Measurements from ENCODE around the gene PRKN.

Gene PRKN

DNA sequence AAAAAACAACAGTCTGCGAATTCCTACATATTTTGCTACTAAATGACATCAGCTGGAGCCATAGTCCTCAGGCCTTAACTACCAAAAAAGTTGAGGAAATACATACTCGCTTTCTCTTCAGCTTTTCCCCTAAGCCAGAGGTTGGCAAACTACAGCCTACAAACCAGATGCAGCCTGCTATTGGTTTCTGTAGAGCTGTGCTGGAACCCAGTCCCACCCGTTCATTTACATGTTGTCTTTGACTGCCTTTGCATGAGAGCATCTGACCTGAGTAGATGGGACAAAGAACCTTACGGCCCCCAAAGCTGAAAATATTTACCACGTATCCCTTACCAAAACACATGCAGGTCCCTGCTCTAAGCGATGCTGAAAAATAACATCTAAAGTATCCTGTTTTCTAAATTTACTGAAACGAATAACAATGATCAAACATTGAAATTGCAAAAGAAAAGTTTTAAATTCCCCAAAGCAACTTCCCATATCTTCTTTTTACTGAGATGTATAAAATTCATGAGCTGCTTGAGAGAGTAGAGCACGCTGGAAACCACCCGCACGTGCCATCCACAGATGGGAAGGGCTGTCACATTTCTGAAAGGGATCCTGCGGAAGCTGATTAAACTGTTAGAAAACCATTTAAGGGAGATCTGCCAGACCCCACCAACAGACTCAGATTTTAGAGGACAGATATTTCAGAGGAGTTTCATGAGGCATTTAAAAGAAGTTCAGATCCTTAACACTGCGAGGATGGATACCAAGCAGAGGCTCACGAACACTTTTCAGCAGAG is 124.1 kb downstream of the PRKN start:
- DNase-seq (ENCODE audit: insufficient read length, low spot score) (no peak), FAIRE-seq (no peak)
- TF ChIP-seq POLR2A (IDR thresholded peaks at IDR 0.05; ENCODE audit: low read depth, low read length) = no peak

DNA sequence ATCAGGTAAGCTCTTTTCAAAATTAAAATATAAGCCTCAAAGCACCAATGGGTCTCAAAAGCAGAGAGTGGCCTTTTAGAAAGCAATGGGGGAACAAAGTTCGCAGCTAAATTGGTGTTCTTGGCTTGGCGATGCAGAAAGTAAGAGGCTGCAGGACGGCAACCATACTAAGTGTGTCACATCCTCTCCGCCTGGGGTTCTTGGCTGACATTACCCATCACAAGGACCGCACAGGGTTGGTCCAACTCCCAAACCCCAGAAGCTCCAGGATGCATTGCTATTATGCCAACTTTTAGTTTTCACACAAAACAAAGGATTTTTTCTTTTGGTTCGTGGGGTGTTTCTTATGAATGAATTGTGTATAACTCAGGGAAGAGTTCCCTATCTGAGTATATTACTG is 124.8 kb downstream of the PRKN start:
- TF ChIP-seq POLR2A (IDR thresholded peaks at IDR 0.05; ENCODE audit: low read depth, low read length) = no peak
- FAIRE-seq = no peak
- DNase-seq (ENCODE audit: insufficient read length, low spot score) = no peak

DNA sequence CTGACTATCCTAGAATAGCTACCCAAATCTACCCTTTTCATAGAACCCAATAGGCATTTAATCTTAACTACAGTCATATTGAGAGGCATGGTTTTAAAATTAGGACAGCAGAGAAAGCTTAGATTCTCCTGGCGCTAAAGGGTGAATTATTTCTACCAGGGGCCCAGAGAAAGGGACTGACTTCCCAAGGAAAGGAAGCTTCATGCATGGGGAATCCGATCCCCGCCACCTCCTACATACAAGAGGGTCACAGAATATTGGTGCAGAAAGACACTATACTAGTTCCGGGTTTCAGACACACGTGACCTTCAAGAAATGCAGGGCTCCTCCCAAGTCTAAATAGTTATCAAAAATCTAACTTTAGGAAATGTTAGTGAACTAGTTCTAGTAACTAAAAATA is 130.9 kb downstream of the PRKN start:
- FAIRE-seq = no peak
- DNase-seq (ENCODE audit: insufficient read length, low spot score) = no peak
- no peak for TF ChIP-seq POLR2A (IDR thresholded peaks at IDR 0.05; ENCODE audit: low read depth, low read length)

DNA sequence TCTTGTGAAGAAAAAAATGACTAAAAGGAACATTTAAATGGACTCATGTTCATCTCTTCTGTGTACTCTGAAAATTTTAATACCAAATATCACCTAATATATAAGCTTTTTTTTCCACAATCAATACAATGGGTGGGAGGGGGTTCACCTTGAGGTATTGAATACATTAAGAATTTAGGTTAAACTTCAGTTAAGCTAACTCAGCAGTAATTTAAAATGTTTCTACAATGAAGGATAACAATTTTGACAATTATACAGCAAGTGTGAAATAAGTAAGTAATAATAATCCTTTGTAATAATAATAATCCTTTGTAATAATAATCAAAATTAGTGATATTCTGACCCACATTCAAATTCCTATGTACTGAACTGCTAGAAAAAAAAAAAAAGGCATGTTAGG is 136.0 kb downstream of the PRKN start:
- TF ChIP-seq POLR2A (IDR thresholded peaks at IDR 0.05; ENCODE audit: low read depth, low read length) = no peak
- no peak for DNase-seq (ENCODE audit: insufficient read length, low spot score)
- no peak for FAIRE-seq

DNA sequence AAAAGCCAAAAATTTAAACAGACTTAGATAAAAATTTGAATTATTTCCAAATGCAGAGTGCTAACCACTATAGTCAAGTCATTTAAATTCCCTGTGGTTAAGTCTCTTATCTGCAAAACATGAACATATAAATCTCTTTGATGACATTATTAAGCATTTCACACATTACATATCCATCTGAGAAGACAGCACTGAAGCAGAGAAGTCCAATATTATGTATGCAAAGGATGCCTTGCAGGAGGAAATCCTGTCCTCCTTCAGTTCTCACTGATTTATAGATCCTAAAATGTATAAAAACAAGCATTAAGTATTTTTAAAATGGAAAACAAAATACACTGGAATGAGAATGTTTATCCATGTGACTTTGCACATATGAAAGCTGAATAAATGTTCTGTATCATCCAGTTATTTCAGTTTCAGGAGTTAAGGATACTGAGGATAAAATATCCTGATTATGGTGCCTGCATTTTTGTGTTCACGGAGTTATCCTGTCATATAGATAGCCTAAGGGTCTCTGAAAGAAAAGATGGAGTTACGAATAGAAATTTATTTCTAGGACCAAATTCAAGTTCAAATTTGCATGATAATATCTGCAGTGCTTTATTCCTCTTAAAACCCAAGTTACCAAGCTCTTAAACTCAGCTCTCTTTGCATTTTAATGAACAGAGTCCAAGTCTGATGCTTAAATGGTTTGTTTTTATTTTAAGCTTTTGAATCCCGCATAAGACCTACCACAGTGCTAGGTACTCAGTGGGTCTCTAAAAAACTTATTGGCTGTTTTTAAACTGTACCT is 145.4 kb downstream of the PRKN start:
- FAIRE-seq = no peak
- no peak for TF ChIP-seq POLR2A (IDR thresholded peaks at IDR 0.05; ENCODE audit: low read depth, low read length)
- no peak for DNase-seq (ENCODE audit: insufficient read length, low spot score)

DNA sequence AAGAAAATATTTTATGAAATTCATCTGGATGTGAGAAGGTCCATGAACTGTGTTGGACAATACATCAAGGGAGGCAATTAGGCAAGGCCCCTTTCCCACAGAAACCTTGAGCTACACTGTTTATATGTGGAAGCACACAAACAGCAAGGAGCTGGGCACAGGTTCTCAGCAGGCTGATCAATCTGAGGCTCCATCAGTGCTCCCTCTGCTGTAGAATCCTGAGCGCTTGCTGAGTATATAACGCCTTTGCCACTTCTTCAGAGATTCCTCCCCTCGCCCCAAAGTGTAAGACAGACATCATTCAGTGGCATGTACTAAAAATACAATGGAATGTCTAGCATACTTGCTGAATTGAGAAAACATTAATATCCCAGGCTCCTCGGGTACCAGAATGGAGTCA is 146.9 kb downstream of the PRKN start:
- no peak for TF ChIP-seq POLR2A (IDR thresholded peaks at IDR 0.05; ENCODE audit: low read depth, low read length)
- no peak for FAIRE-seq
- DNase-seq (ENCODE audit: insufficient read length, low spot score) = no peak

DNA sequence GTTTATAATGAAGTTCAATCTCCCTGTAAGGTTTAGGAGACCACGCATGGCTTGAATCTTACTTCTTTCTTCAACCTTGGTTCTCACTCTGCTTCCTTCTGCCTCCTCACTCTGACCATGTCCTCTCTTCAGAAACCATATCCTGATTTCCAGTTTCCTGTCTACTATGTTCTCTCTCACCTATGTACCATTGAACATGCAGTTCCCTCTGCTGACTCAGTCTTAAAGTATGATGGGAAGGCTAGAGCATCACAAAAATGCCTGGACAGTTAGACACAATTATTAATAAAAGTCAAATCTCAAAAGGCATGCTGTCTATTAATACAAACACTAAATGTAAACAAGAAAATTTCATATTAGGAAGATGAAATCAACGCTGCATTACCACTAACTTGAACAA is 151.6 kb downstream of the PRKN start:
- TF ChIP-seq POLR2A (IDR thresholded peaks at IDR 0.05; ENCODE audit: low read depth, low read length) = no peak
- FAIRE-seq = no peak
- no peak for DNase-seq (ENCODE audit: insufficient read length, low spot score)

DNA sequence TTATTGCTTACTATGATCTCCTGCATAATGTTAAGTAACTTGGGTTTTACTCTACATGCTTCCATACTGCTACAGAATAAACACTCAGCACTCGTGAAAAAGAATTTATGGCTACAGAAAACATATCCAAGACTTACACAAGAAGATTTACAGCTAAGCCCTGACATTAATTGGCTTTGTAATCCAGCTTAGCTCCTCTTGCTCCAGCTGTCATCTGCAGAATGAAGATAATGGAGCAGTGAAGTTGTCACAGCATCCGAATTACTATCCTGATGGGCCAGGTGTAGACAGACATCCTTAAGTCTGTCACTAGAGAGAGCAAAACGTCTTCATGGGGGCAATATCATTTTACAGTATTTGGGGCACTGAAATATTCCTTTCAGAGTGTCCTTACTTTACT is 155.3 kb downstream of the PRKN start:
- DNase-seq (ENCODE audit: insufficient read length, low spot score) (no peak), FAIRE-seq (no peak)
- no peak for TF ChIP-seq POLR2A (IDR thresholded peaks at IDR 0.05; ENCODE audit: low read depth, low read length)

DNA sequence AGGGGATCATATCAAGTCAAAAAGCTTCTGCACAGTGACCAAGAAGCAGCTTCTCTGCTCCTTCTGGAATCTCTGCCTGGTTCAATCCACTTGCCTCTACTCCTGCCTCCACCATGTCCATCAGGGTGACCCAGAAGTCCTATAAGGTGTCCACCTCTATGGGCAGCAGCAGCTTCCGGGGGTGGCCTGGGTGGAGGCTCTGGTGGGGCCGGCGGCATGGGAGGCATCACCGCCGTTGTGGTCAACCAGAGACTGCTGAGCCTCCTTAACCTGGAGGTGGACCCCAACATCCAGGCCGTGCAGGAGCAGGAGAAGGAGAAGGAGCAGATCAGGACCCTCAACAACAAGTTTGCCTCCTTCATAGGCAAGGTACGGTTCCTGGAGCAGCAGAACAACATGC is 159.3 kb downstream of the PRKN start:
- DNase-seq (ENCODE audit: insufficient read length, low spot score) (no peak), FAIRE-seq (no peak)
- TF ChIP-seq POLR2A (IDR thresholded peaks at IDR 0.05; ENCODE audit: low read depth, low read length) = no peak

DNA sequence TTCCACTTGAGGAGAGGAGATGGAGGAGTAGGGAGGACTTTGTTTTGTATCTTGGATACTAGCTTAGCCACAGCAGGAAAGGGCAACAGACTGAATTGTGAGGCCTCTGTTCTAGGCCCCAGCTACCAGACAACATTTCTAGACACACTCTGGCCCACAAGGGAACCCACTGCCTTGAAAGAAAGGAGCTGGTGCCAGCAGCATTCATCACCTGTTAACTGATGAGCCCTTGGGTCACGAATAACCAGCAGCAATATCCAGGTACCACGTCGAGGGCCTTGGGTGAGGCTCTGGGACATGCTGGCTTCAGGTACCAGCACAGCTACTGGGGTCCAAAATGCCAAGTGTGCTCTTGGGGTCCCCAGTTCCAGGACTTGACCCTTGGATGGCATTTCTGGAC is 165.5 kb downstream of the PRKN start:
- no peak for FAIRE-seq
- no peak for TF ChIP-seq POLR2A (IDR thresholded peaks at IDR 0.05; ENCODE audit: low read depth, low read length)
- DNase-seq (ENCODE audit: insufficient read length, low spot score) = no peak

DNA sequence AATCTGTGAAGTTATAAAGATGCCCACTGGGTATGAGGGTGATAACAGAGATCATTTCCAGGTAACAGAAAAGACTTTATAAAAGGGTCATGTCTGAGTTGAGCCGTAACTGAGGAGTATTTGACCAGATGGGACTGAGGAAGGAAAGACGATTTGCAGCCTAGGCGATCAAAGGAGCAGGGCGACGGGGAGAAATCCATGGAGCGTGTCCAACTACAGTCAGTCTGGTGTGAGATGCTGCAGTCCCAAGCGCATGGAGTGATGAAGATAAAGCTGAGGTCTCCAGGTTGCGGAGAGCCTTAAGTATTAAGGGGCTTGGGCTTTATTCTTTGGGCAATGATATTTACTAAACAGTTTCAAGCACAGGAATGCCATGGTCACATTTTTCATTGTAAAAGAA is 166.7 kb downstream of the PRKN start:
- no peak for TF ChIP-seq POLR2A (IDR thresholded peaks at IDR 0.05; ENCODE audit: low read depth, low read length)
- DNase-seq (ENCODE audit: insufficient read length, low spot score) (no peak), FAIRE-seq (no peak)

DNA sequence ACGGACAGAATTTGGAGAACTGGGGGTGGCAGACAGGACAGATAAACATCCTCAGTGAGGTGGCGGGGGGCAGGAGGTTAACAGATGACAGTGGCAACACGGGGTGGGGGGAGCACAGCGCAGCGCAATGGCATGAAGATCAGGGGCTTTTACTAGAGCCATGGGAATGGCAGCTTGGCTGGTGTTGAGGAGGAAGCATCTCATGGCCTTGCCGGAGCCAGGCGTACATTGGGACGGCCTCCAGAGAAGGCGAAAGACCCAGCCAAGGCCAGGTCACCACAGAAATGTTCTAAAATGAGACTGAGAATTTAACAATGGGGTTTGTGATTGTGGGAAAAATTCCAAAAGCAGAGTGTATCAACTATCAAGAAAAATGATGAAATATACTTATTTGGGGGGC is 173.0 kb downstream of the PRKN start:
- DNase-seq (ENCODE audit: insufficient read length, low spot score) (no peak), FAIRE-seq (no peak)

DNA sequence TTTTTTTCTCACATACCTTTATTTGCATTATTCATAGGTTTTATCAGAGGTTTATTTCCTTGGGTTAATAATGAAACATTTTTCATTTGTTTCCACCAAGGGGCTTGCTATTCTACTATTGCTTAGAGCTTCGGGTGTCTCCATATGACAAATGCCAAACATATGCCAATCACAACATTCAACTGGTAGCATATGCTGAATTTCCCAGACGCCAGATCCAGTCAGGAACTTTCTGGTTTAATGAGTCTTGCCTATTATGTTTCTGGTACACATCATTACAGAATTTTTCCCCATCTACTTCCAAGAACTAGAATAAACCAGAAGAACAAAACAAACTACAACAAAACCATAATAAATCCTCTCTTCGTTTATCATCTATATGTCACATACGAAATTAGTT is 180.7 kb downstream of the PRKN start:
- DNase-seq (ENCODE audit: insufficient read length, low spot score) (no peak), FAIRE-seq (no peak)
- no peak for TF ChIP-seq POLR2A (IDR thresholded peaks at IDR 0.05; ENCODE audit: low read depth, low read length)

More for the DNA sequence above, 173.0 kb downstream of the PRKN start:
- no peak for TF ChIP-seq POLR2A (IDR thresholded peaks at IDR 0.05; ENCODE audit: low read depth, low read length)

DNA sequence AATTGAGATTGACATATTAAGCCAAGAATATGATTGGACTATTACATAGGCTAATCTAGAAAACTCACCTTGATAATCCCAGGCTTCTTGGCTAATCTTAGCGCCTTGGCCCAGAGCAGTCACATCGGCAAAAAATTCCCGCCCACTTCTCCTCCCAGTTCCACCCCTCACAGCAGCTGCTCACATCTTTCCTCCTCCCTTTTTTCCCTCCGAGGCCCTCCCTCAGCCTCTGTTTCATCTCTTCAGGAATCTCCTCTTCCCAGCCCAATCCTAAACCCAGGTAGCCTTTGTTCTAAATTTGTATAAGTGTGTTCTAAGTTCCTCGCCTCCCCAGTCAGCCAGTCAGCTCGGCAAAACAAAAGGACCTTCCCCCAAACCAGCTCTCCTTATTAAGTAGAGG is 184.3 kb downstream of the PRKN start:
- no peak for FAIRE-seq
- TF ChIP-seq POLR2A (IDR thresholded peaks at IDR 0.05; ENCODE audit: low read depth, low read length) = no peak
- no peak for DNase-seq (ENCODE audit: insufficient read length, low spot score)

DNA sequence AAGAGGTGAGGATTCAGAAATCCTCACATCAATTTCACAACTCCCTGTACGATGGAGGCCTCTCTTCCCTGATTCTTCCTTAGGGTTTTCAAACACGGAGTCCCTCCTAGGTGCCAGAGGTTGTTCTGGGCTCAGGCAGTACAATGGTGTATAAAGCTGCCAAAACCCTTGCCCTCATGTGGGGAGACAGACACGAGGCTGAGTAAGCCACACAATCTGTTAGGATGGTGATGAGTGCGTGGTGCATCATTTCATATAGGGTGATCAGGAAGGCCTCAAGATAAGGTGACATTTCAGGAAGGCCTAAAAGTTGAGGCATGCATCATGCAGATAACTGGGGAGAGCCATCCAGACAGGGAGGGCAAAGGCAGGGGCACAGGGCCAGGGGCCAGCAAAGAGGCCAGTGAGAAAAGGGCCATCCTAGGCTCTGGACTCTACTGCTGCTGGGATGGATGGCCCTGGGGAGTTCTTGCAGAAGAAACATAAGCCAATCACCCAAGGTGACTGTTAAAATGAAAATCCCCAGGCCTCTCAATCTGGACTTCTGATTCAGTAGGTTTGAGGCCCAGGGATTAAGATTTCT is 186.5 kb downstream of the PRKN start:
- no peak for FAIRE-seq
- DNase-seq (ENCODE audit: insufficient read length, low spot score) = no peak
- no peak for TF ChIP-seq POLR2A (IDR thresholded peaks at IDR 0.05; ENCODE audit: low read depth, low read length)
